Measurements from ENCODE around the gene HOXD11.

Gene HOXD11

DNA sequence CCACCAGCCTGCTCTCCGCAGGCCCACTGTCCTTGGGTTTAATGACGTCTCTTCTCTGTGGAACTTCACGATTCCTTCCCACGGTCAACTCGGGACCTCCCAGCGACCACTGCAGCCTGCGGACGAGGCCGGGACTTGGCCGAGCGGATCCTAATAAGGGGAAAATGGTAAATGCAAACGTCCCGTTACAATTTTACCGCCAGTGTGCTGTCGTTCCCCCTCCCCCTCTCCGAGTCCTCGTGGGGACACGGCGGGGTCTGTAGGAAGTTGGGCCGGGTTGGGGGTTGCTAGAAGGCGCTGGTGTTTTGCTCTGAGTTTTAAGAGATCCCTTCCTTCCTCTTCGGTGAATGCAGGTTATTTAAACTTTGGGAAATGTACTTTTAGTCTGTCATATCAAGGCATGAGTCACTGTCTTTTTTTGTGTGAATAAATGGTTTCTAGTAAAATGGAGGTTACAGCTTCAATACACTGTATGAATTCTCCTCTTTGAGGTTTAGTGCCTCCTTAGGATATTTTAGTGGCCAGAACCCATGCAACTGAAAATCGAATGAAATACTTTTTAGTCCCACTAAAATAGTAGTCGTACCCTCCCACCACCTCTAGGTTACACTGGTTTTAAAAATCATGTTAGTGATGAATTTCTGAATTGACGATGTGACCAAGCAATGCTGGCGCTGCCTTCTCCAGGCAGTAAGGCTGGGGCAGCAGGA is 2.3 kb downstream of the HOXD11 start:
- DNase-seq (ENCODE audit: low read depth): no peak
- TF ChIP-seq, protein P1, sequence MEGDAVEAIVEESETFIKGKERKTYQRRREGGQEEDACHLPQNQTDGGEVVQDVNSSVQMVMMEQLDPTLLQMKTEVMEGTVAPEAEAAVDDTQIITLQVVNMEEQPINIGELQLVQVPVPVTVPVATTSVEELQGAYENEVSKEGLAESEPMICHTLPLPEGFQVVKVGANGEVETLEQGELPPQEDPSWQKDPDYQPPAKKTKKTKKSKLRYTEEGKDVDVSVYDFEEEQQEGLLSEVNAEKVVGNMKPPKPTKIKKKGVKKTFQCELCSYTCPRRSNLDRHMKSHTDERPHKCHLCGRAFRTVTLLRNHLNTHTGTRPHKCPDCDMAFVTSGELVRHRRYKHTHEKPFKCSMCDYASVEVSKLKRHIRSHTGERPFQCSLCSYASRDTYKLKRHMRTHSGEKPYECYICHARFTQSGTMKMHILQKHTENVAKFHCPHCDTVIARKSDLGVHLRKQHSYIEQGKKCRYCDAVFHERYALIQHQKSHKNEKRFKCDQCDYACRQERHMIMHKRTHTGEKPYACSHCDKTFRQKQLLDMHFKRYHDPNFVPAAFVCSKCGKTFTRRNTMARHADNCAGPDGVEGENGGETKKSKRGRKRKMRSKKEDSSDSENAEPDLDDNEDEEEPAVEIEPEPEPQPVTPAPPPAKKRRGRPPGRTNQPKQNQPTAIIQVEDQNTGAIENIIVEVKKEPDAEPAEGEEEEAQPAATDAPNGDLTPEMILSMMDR (IDR thresholded peaks at IDR 0.05; ENCODE audit: control insufficient read depth, insufficient read depth, low read depth, low read length, missing control alignments): no peak
- H3K4me3 ChIP-seq (ENCODE audit: control insufficient read depth, low read depth, low read length): no peak overlapping the region

DNA sequence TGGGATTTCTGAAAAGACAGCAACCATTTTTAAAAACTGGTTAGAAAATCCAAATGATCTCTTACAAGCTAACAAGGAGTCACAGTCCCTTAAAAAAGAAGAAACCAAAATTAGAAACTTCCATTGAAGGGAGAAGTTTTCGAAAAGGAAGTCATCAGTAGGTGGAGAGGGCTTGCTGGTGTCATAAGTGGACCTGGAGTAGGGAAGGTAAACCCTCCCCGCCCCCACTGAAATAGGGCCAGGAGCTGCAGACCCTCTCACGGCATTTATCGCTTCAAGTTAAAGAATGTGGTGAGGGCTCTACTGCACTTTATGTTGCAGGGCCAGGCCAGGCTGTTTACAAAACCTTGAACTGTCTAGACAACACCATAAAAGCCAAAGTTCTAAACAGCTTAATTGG is 2.9 kb downstream of the HOXD11 start:
- DNase-seq (ENCODE audit: low read depth): no peak
- TF ChIP-seq, protein P1 (IDR thresholded peaks at IDR 0.05; ENCODE audit: control insufficient read depth, insufficient read depth, low read depth, low read length, missing control alignments): no peak
- no peak overlapping the region for H3K4me3 ChIP-seq (ENCODE audit: control insufficient read depth, low read depth, low read length)

DNA sequence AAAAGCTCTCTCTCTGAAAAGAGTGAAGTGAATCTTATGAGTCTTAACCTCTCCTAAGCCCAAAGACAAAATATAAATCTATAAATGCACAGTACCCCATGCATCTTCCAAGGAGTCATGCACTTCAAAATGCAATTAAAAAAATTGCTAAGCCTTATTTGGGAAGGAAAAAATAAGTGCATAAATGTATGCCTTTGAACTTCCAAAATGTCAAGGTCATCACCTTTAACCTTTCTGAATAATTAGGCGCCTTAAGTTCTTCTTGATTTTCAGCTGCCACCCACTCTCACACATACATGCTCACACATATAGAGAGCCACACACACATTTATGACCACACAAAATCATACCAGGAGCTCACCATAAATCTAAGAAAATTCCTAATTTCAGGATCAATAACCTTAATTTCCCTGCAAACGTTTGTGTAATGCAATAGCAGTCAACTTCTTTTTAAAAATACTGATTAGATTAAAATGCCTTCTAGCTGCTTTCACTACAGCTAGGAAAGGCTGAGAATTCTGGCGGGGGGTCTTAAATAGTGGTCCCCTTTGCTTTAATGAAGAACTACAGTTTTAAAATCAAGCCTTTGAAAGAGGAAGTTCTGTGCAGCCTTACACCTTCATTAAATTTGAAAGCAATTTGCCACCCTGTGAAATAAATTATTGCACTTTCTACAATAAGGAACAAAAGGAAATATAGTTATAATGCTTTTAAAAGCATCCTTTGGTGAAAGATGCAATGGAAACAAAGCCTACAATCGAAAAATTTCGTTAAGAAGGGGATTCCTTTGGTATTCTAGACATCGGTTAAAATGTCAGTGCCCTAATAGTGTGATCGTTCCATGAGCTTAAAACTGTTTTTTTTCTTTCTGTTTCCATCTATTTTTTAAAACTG is 3.6 kb downstream of the HOXD11 start:
- no peak overlapping the region for H3K4me3 ChIP-seq (ENCODE audit: control insufficient read depth, low read depth, low read length)
- TF ChIP-seq, protein P1 (IDR thresholded peaks at IDR 0.05; ENCODE audit: control insufficient read depth, insufficient read depth, low read depth, low read length, missing control alignments): no peak
- DNase-seq (ENCODE audit: low read depth): no peak

DNA sequence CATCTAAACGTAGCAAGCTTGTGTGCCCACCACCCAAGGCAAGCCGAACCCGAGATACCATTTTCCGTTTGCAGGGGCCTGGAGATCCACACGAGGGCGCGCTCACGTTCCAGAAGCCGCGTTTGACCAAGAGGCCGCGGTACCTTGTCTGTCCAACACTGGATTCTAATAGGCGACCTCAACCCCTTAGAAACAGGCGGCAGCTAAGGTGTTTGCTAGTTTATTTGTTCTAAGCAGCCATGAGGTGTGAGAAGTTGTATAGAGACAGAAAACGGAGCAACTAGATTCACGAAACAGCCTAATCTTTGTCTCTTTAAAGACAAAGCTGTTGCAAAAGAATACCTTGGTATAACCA is 4.2 kb downstream of the HOXD11 start:
- TF ChIP-seq, protein P1 (IDR thresholded peaks at IDR 0.05; ENCODE audit: control insufficient read depth, insufficient read depth, low read depth, low read length, missing control alignments): no peak
- DNase-seq (ENCODE audit: low read depth): no peak

DNA sequence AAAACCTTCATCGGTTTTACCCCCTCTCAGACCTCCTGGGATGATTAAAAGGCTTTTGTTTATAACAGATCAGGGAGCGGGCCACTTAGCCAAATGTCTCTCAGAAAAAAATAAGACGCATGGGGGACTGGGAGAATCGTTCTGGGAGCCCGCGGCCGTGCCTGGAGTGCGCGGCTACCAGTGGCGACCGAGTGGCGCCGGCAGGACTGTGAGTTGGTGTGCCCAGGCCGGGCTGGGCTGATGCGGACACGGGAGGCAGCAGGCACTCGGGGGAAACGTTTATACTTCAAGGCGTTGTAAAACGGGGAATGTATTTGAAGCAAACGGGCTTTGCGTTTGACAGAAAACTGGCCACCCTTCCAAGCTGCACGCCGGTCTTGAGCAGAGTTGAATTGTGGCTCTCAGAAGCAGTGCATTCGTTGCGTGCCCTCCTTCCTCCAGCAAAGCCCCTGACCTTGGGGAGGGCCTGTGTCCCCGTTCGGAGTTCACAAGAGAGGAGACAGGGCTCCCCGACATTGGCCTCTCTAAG is 4.8 kb downstream of the HOXD11 start:
- TF ChIP-seq, protein P1 (IDR thresholded peaks at IDR 0.05; ENCODE audit: control insufficient read depth, insufficient read depth, low read depth, low read length, missing control alignments): no peak
- no peak overlapping the region for H3K4me3 ChIP-seq (ENCODE audit: control insufficient read depth, low read depth, low read length)
- no peak for DNase-seq (ENCODE audit: low read depth)

More for the DNA sequence above, 4.2 kb downstream of the HOXD11 start:
- no peak overlapping the region for H3K4me3 ChIP-seq (ENCODE audit: control insufficient read depth, low read depth, low read length)

DNA sequence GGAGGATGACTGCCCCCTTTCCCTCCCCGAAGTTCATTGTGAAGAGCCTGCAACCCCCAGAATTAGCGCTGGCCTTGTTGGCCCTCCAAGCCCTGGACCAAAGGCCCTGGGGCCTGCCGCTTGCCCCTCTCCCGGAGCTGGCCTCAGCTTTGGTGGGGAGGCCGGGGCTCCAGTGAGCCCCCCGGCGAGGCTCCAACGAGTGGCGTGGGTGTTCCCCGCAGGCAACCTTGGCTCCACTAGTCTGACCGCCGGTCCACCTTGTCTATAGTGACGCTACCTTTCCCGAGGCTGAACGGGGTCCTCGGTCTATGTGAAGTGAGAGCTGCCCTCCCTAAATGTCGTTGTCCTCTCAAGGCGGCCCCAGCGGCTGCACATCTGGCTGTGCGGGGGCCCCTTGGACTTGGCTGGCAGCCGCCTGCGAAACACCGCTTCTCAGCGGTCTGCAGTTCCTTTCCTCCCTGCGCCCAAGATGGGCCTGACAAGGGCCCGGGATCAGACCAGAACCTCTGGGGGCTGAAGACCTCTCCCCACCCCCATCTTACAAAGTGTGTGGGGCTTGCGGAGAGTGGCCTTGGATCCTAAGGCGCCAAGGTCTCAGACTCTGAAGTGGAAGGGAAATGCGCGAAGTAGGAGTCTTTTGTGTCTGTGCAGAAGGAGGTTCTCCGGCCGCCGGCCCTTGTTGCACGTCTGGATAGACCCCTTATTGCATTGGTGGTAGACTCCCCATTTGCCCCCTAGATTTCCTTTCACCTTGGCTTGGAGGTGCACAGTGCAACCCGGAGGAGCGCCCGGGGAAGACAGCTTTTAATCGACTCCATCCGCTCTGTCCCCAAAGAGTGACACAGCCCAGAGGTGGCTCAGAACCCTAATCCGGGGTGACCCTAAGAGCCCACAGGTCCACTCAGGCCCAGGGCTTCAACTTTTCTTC is 5.6 kb downstream of the HOXD11 start:
- DNase-seq (ENCODE audit: low read depth): no peak
- TF ChIP-seq, protein P1 (IDR thresholded peaks at IDR 0.05; ENCODE audit: control insufficient read depth, insufficient read depth, low read depth, low read length, missing control alignments): no peak
- H3K4me3 ChIP-seq (ENCODE audit: control insufficient read depth, low read depth, low read length): no peak overlapping the region
